Astrocyte of the spinal cord (primary cell): ENCODE results near the gene KCNH4.
A peak's percentile ranks its signal among the peaks of the same experiment; 100 is the strongest.

ENCODE experiments used
- DNase-seq: peaks from one replicate; pipeline ENCODE4 v3.0.0; 2011; ENCODE audit warnings: low read depth, low spot score
- H3K4me3 ChIP-seq: 2 replicates; pipeline ENCODE4 v1.5.1; 2011; ENCODE audit warnings: low read depth, mild to moderate bottlenecking, low read length, moderate library complexity
- in situ Hi-C: cut with HindIII; loops from 2 replicates; pipeline ENCODE4 v1.10.0; 2017; ENCODE audit warnings: low sequenced_read_pairs
- TF ChIP-seq, protein P1 (sequence below): IDR thresholded peaks from 2 replicates; pipeline ENCODE4 v1.5.1; 2012; ENCODE audit warnings: low read depth, mild to moderate bottlenecking, low read length, inconsistent platforms

Gene KCNH4

DNA sequence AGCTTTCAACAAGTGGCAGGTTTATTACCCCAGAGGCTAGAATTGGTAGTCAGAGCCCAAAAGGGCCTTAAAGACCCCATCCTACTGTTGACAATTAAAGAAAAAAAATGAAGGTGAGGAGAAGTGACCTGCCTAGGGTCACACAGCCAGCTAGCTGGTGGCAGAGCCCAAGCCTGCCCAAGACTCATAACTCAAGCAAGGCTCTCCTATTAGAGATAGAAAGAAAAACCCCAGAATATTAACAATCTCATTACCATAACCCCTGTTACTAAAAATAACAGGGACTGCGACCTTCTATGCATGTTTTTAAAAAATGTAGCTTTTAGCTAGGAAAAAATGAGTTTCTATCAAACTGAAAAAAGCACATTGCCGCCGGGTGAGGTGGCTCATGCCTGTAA, 44.3 kb downstream of the KCNH4 start:
- DNase-seq: no peak
- TF ChIP-seq, protein P1, sequence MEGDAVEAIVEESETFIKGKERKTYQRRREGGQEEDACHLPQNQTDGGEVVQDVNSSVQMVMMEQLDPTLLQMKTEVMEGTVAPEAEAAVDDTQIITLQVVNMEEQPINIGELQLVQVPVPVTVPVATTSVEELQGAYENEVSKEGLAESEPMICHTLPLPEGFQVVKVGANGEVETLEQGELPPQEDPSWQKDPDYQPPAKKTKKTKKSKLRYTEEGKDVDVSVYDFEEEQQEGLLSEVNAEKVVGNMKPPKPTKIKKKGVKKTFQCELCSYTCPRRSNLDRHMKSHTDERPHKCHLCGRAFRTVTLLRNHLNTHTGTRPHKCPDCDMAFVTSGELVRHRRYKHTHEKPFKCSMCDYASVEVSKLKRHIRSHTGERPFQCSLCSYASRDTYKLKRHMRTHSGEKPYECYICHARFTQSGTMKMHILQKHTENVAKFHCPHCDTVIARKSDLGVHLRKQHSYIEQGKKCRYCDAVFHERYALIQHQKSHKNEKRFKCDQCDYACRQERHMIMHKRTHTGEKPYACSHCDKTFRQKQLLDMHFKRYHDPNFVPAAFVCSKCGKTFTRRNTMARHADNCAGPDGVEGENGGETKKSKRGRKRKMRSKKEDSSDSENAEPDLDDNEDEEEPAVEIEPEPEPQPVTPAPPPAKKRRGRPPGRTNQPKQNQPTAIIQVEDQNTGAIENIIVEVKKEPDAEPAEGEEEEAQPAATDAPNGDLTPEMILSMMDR: no peak
- in situ Hi-C loops: no loop called here
- H3K4me3 ChIP-seq: no peak overlapping the region

GRCh38 chr17:42135664-42136653, 45.0 kb downstream of the KCNH4 start:
- H3K4me3 ChIP-seq: no peak overlapping the region
- TF ChIP-seq, protein P1: no peak
- peak; percentile 46 for DNase-seq
- in situ Hi-C loops: no loop called here

- no peak for DNase-seq
- H3K4me3 ChIP-seq: no peak overlapping the region
- TF ChIP-seq, protein P1: no peak
- in situ Hi-C loops: no loop called here
Measured at GRCh38 chr17:42135151-42135550, 45.8 kb downstream of the KCNH4 start.

- no peak for DNase-seq
- in situ Hi-C loops: no loop called here
- no peak overlapping the region for H3K4me3 ChIP-seq
- TF ChIP-seq, protein P1: no peak
Measured at GRCh38 chr17:42133461-42134041, 47.4 kb downstream of the KCNH4 start.

DNA sequence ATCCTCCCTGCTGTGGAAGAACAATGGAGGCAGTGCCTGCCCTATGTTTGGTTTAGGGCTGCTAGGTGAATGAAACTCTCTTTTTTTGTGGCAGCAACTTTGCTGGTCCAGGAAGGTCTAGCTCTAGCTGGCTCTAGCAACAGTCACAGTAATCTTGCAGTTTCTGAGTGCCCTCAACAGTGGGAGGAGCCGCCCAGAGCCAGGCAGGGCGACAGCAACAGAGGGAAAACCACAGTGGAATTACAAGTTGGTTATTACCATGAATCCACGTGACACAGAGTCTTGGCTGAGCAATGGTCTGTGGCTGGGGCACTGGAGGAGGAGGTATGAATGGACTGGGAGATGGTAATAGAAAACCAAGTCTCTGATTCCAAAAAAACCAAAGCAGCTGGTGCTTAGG, 48.0 kb downstream of the KCNH4 start:
- H3K4me3 ChIP-seq: no peak overlapping the region
- in situ Hi-C loops: no loop called here
- peak; percentile 87 for DNase-seq

GRCh38 chr17:42131981-42132432, 48.9 kb downstream of the KCNH4 start:
- peak; percentile 38 for DNase-seq
- no peak overlapping the region for H3K4me3 ChIP-seq
- in situ Hi-C loops: no loop called here
- TF ChIP-seq, protein P1: no peak

More for the DNA sequence above, 48.0 kb downstream of the KCNH4 start:
- TF ChIP-seq, protein P1: no peak
